GM18511 (cell line): Measurements from ENCODE around the gene RASA1.
"Not testable (repeated sequence)": the region's sequence is repeated elsewhere in the genome, so short reads cannot be mapped to it uniquely, and the experiment has no call there.

Source experiments
- ATAC-seq: cut with Tn5 transposase; IDR thresholded peaks from one replicate; pipeline ENCODE4 v1.9.1; 2021; ENCODE audit warnings: mild to moderate bottlenecking, moderate library complexity; ENCODE audit not compliant: unreplicated experiment

The RASA1 gene

GRCh38 chr5:87278590-87279100 lies 11.0 kb downstream of the RASA1 start:
- no peak for ATAC-seq

GRCh38 chr5:87282269-87282668 lies 14.6 kb downstream of the RASA1 start:
- ATAC-seq = peak; percentile 51

GRCh38 chr5:87287266-87287665 lies 19.6 kb downstream of the RASA1 start:
- ATAC-seq = not testable (repeated sequence)

- no peak for ATAC-seq
These were observed 31.1 kb downstream of the RASA1 start for GRCh38 chr5:87298692-87299362.

- ATAC-seq = no peak
These were observed 32.5 kb downstream of the RASA1 start for GRCh38 chr5:87300176-87300575.

GRCh38 chr5:87300744-87301143 lies 33.1 kb downstream of the RASA1 start:
- ATAC-seq = no peak

- ATAC-seq = no peak
These were observed 34.4 kb downstream of the RASA1 start for GRCh38 chr5:87302061-87302460.

- ATAC-seq = no peak
These were observed 35.6 kb downstream of the RASA1 start for GRCh38 chr5:87303324-87303723.

GRCh38 chr5:87306090-87306489 lies 38.4 kb downstream of the RASA1 start:
- ATAC-seq = not testable (repeated sequence)

- peak; percentile 96 for ATAC-seq
These were observed 40.2 kb downstream of the RASA1 start for GRCh38 chr5:87307796-87308423.

GRCh38 chr5:87311405-87312279 lies 44.0 kb downstream of the RASA1 start:
- no peak for ATAC-seq

- ATAC-seq = no peak
These were observed 45.5 kb downstream of the RASA1 start for GRCh38 chr5:87313216-87313615.

- no peak for ATAC-seq
These were observed 51.8 kb downstream of the RASA1 start for GRCh38 chr5:87319469-87319868.

GRCh38 chr5:87321605-87322004 lies 53.9 kb downstream of the RASA1 start:
- no peak for ATAC-seq

GRCh38 chr5:87322381-87322780 lies 54.7 kb downstream of the RASA1 start:
- ATAC-seq = no peak

- no peak for ATAC-seq
These were observed 60.3 kb downstream of the RASA1 start for GRCh38 chr5:87327998-87328397.

- no peak for ATAC-seq
These were observed 61.4 kb downstream of the RASA1 start for GRCh38 chr5:87329114-87329513.

GRCh38 chr5:87339986-87340385 lies 72.3 kb downstream of the RASA1 start:
- ATAC-seq = no peak

GRCh38 chr5:87340716-87341115 lies 73.0 kb downstream of the RASA1 start:
- ATAC-seq = peak; percentile 100

- ATAC-seq = peak; percentile 81
These were observed 79.6 kb downstream of the RASA1 start for GRCh38 chr5:87347272-87347671.

GRCh38 chr5:87347841-87348240 lies 80.2 kb downstream of the RASA1 start:
- ATAC-seq = no peak
